ENCODE measurements around the gene TBC1D20.

TBC1D20 gene

DNA sequence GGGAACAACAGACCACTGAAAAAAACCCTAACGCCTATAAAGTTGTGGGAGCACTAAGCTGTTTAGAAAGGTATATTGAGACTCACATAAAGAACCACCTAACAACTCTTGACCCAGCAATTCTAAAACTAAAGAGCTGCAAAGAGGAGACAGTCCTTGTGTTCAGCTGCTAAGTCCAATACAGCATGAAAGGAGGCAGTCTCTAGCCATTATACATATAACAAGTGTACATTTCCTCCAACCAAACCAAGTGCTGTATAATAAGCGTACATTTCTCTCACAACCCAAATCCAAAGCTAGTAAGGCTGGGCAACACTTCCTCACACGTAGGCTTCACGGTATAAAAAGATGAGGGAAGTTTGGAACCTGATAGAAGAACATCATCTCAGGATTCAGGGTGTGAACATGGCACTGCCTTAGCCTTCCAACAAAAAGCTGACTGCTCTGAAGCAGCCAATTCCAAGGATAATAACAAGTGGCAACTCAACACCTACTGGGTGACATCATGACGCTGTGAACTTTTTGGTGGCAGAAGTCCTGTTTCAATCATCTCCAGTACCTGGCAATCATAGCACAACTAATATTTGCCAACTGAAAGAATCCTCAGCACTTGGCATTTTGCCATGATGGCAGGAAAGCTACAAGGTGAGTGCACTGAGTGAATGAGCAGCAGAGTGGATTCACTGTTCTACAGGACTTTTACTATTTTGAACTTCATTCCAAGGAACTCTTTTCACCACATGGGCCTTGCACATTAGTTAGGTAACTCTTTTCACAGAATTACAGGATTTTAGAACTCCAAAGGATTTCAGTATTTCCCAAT lies 16.6 kb downstream of the TBC1D20 start:
- TF ChIP-seq, protein P1, sequence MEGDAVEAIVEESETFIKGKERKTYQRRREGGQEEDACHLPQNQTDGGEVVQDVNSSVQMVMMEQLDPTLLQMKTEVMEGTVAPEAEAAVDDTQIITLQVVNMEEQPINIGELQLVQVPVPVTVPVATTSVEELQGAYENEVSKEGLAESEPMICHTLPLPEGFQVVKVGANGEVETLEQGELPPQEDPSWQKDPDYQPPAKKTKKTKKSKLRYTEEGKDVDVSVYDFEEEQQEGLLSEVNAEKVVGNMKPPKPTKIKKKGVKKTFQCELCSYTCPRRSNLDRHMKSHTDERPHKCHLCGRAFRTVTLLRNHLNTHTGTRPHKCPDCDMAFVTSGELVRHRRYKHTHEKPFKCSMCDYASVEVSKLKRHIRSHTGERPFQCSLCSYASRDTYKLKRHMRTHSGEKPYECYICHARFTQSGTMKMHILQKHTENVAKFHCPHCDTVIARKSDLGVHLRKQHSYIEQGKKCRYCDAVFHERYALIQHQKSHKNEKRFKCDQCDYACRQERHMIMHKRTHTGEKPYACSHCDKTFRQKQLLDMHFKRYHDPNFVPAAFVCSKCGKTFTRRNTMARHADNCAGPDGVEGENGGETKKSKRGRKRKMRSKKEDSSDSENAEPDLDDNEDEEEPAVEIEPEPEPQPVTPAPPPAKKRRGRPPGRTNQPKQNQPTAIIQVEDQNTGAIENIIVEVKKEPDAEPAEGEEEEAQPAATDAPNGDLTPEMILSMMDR (IDR thresholded peaks at IDR 0.05), result no peak

DNA sequence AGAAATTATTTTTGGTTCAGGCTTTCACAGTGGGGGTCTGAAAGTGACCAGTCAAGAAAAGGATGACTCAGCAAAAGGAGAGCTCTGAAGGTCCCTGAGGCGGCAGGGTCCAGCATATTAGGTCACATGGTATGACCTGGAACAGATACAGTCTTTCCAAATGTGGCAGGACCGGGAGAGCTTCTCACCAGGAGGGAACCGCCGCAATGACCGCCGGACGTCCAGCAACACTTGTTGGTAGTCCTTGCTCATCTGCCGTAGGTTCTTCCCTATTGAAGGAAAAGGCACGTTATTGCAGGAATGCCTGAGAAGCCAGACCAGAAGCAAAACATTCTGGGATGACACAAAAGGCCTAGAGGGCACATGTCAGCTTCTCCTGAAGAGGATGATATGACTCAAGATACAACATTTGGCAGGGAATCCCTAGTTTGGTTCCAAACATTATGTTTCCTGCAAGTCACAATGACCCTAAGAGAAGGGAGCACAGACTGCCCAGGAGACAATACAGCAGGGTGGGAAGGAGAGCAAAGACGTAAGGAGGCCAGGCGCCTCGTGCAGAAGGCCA lies 17.4 kb downstream of the TBC1D20 start:
- TF ChIP-seq, protein P1 (IDR thresholded peaks at IDR 0.05), result no peak

GRCh38 chr20:444117-444516 lies 18.2 kb downstream of the TBC1D20 start:
- TF ChIP-seq, protein P1 (IDR thresholded peaks at IDR 0.05), result no peak

DNA sequence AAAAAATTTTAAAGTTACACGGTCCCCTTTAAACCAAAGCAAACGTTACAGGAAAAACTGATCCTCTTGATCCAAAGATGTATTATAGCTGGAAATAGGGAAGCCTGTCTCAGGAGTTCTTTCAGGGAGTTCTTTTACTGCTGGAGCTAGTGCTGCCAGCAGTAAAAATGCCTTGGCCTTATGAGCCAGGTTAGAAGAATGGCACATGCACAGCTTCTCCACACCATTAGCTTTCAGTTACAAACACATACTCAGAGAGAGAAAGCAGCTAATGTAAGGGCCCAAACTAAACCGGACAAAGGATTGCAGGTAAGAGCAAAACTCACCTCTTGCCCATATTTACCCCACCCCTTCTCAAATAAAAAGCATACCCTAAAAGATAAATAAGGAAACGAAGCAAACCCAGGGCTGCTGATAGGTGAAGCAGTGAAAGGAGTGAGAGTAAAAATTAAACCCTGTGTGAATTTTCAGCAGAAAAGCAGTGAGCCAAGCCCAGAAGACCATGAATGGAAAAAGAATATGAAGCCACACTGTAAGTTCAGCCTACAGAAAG lies 19.0 kb downstream of the TBC1D20 start:
- TF ChIP-seq, protein P1 (IDR thresholded peaks at IDR 0.05), result no peak

- TF ChIP-seq, protein P1 (IDR thresholded peaks at IDR 0.05), result no peak
These were observed 21.7 kb downstream of the TBC1D20 start for GRCh38 chr20:440636-441035.

DNA sequence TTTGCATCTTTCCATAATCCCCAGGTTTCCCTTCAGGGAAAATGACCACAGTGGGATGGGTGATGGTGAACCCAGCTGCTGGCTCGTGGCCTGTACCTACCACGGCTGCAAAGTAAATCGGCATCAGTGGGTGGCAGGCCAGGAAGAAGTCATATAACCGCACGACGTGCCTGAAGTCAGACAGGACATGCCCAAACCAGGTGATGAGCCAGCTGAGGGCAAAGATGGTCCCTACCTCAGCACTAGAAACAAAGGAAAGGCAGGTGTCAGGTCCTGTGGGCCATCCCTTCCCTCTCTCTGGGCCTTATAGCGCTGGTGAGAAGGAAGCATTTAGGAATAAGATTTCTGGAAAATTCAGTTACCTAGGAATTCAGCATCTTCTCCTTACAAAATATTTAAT lies 22.2 kb downstream of the TBC1D20 start:
- TF ChIP-seq, protein P1 (IDR thresholded peaks at IDR 0.05), result no peak

GRCh38 chr20:438571-439469 lies 23.5 kb downstream of the TBC1D20 start:
- TF ChIP-seq, protein P1 (IDR thresholded peaks at IDR 0.05), result no peak
